AG10803 (cell line): Measurements from ENCODE around the gene FNDC8.

ENCODE experiments used
- DNase-seq: peaks from one replicate; pipeline ENCODE4 v3.0.0; 2010; ENCODE audit warnings: low read depth
- H3K4me3 ChIP-seq: 2 replicates; pipeline ENCODE4 v1.5.1; 2011; ENCODE audit warnings: mild to moderate bottlenecking, low read length, control low read depth
- CTCF ChIP-seq: conservative IDR thresholded peaks from 2 replicates; pipeline ENCODE4 v1.5.1; 2011; ENCODE audit warnings: mild to moderate bottlenecking, low read length, control low read depth, inconsistent platforms

Gene FNDC8

GRCh38 chr17:35155246-35155645 is 33.8 kb downstream of the FNDC8 start:
- no peak for TF ChIP-seq CTCF
- no peak for DNase-seq
- no peak overlapping the region for H3K4me3 ChIP-seq

GRCh38 chr17:35159940-35160339 is 38.5 kb downstream of the FNDC8 start:
- TF ChIP-seq CTCF: no peak
- no peak for DNase-seq
- H3K4me3 ChIP-seq: no peak overlapping the region

GRCh38 chr17:35160354-35161201 is 39.2 kb downstream of the FNDC8 start:
- DNase-seq: no peak
- no peak for TF ChIP-seq CTCF
- no peak overlapping the region for H3K4me3 ChIP-seq

- no peak for DNase-seq
- no peak overlapping the region for H3K4me3 ChIP-seq
- TF ChIP-seq CTCF: no peak
These were observed 39.9 kb downstream of the FNDC8 start for GRCh38 chr17:35161281-35161761.

- no peak for TF ChIP-seq CTCF
- no peak overlapping the region for H3K4me3 ChIP-seq
These were observed 41.3 kb downstream of the FNDC8 start for GRCh38 chr17:35162755-35163154.

GRCh38 chr17:35163886-35164285 is 42.5 kb downstream of the FNDC8 start:
- TF ChIP-seq CTCF: no peak

More at GRCh38 chr17:35162755-35163154, 41.3 kb downstream of the FNDC8 start:
- no peak for DNase-seq

GRCh38 chr17:35164716-35165115 is 43.3 kb downstream of the FNDC8 start:
- no peak for DNase-seq
- TF ChIP-seq CTCF: no peak
- no peak overlapping the region for H3K4me3 ChIP-seq

More at GRCh38 chr17:35163886-35164285, 42.5 kb downstream of the FNDC8 start:
- DNase-seq: no peak
- H3K4me3 ChIP-seq: no peak overlapping the region
